Adrenal gland (tissue), 5 donors: Measurements from ENCODE around the gene AUH.

Source experiments
- POLR2A ChIP-seq, 2 donors: fragments of 450-650 bp; IDR thresholded peaks; one replicate each; pipeline ENCODE4 v1.6.1; 2017; ENCODE audit warnings: antibody characterized with exemption in 2 of 2, mild to moderate bottlenecking in 2 of 2, moderate library complexity in 1 of 2
- TF ChIP-seq, protein P1 (sequence below), 6 experiments: fragments of 450-650 bp in 4 of 6; fragments of 200-600 bp in 2 of 6; sonication (generic) in 1 of 6; IDR thresholded peaks; 1 replicate in 5 of 6; 2 replicates in 1 of 6; pipeline versions ENCODE4 v1.5.1 to v1.8.0; 2016 to 2021; ENCODE audit warnings: antibody characterized with exemption in 6 of 6, mild to moderate bottlenecking in 2 of 6, moderate library complexity in 1 of 6
- donor health status: DM: no; HTN: no; CAD: no.

GRCh38 chr9:91307279-91307678 lies 54.4 kb downstream of the AUH start:
- TF ChIP-seq, protein P1, sequence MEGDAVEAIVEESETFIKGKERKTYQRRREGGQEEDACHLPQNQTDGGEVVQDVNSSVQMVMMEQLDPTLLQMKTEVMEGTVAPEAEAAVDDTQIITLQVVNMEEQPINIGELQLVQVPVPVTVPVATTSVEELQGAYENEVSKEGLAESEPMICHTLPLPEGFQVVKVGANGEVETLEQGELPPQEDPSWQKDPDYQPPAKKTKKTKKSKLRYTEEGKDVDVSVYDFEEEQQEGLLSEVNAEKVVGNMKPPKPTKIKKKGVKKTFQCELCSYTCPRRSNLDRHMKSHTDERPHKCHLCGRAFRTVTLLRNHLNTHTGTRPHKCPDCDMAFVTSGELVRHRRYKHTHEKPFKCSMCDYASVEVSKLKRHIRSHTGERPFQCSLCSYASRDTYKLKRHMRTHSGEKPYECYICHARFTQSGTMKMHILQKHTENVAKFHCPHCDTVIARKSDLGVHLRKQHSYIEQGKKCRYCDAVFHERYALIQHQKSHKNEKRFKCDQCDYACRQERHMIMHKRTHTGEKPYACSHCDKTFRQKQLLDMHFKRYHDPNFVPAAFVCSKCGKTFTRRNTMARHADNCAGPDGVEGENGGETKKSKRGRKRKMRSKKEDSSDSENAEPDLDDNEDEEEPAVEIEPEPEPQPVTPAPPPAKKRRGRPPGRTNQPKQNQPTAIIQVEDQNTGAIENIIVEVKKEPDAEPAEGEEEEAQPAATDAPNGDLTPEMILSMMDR (IDR thresholded peaks at IDR 0.05), result no peak
- no peak for TF ChIP-seq POLR2A (IDR thresholded peaks at IDR 0.05)
